Measurements from ENCODE around the gene RASL12.

GRCh38 chr15:65040461-65040860 is 27.3 kb downstream of the RASL12 start:
- TF ChIP-seq CTCF (IDR thresholded peaks at IDR 0.05) (no peak), EZH2 (IDR thresholded peaks at IDR 0.05; ENCODE audit: borderline replicate concordance, insufficient read depth, low read depth, low read length, poor library complexity, severe bottlenecking) (no peak)

All from B cell (primary cell).